ENCODE results near the gene MOV10. TPM values are rescaled to one million over a fixed set of nuclear protein-coding genes. Genes with fewer than 3 reads are reported as not detected.

Gene MOV10
- total and polyA plus RNA-seq, 9 of the 15 experiments (the other 6 are each of a cell fraction or from before 2014, with no cell fraction given): 16.7 to 105 (median 49.5) TPM

DNA sequence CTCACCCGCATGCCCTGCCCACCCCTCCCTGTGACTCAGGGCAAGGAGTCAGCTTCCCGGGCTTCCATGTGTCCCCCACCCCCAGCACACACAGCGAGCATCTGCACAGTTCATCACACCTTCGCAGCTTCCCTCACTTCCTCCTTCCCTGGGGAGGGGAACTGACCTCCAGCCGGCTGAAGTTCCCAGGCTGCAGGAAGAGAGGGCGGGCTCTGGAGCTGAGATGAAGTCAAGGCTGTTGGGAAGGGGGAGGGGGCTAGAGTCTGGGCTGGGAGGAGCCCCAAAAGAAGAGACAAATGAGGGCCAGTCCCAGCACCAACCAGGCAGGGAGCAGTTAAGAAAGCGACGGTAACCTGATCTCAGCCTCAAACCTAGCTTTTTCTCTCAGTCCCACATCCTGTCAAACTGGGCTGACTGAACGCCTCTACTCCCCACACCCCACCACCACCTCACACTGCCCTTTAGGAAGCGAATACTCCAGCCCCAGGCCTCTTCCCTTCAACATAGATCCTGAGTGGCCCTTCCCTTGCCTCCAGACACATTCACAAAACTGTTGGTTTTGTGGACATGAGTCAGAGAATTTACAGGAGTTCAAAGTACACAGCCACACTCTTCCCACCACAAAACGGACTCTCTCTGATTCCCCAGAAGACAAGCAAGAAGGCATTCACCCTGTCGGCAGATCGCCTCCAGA lies 30.6 kb downstream of the MOV10 start (continued):
- TF ChIP-seq GMEB1 (CRISPR knock-in tag; IDR thresholded peaks at IDR 0.05) (no peak), ZNF699 (CRISPR knock-in tag; IDR thresholded peaks at IDR 0.05; ENCODE audit: insufficient replicate concordance) (no peak), GTF2E2 (tag; IDR thresholded peaks at IDR 0.05) (0 out of 2 replicates have a peak, but pooled peaks have one; percentile 42), MAFF (IDR thresholded peaks at IDR 0.05; ENCODE audit: low read length) (no peak), RBFOX2 (IDR thresholded peaks at IDR 0.05; ENCODE audit: low read depth, low read length) (peak; percentile 67), POLR3G (IDR thresholded peaks at IDR 0.05; ENCODE audit: extremely low read depth, insufficient read length, insufficient replicate concordance) (no peak), ZNF384 (IDR thresholded peaks at IDR 0.05; ENCODE audit: low read depth, low read length) (0 out of 2 replicates have a peak, but pooled peaks have one; percentile 30), MTA3 (IDR thresholded peaks at IDR 0.05; ENCODE audit: borderline replicate concordance) (peak; percentile 73; the same call in 1 of the 2 replicates), RFX7 (CRISPR knock-in tag; IDR thresholded peaks at IDR 0.05) (no peak), ZKSCAN3 (CRISPR knock-in tag; IDR thresholded peaks at IDR 0.05) (no peak), EZH2 (IDR thresholded peaks at IDR 0.05; ENCODE audit: borderline replicate concordance, low read depth, low read length) (no peak), NR4A1 (CRISPR knock-in tag; IDR thresholded peaks at IDR 0.05) (no peak), NR4A1 (tag; IDR thresholded peaks at IDR 0.05) (no peak), BCL6 (CRISPR knock-in tag; IDR thresholded peaks at IDR 0.05) (no peak), XRCC4 (IDR thresholded peaks at IDR 0.05; ENCODE audit: extremely low read depth, insufficient read depth, insufficient read length) (no peak), RAD51 (IDR thresholded peaks at IDR 0.05; ENCODE audit: borderline replicate concordance, low read depth) (no peak), FOS (IDR thresholded peaks at IDR 0.05; ENCODE audit: extremely low read depth, insufficient read length) (no peak), ZNF282 (CRISPR knock-in tag; IDR thresholded peaks at IDR 0.05) (no peak)
- TF ChIP-seq, protein P1, sequence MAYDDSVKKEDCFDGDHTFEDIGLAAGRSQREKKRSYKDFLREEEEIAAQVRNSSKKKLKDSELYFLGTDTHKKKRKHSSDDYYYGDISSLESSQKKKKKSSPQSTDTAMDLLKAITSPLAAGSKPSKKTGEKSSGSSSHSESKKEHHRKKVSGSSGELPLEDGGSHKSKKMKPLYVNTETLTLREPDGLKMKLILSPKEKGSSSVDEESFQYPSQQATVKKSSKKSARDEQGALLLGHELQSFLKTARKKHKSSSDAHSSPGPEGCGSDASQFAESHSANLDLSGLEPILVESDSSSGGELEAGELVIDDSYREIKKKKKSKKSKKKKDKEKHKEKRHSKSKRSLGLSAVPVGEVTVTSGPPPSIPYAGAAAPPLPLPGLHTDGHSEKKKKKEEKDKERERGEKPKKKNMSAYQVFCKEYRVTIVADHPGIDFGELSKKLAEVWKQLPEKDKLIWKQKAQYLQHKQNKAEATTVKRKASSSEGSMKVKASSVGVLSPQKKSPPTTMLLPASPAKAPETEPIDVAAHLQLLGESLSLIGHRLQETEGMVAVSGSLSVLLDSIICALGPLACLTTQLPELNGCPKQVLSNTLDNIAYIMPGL (CRISPR knock-in tag; IDR thresholded peaks at IDR 0.05): no peak
- TF ChIP-seq, protein P2, sequence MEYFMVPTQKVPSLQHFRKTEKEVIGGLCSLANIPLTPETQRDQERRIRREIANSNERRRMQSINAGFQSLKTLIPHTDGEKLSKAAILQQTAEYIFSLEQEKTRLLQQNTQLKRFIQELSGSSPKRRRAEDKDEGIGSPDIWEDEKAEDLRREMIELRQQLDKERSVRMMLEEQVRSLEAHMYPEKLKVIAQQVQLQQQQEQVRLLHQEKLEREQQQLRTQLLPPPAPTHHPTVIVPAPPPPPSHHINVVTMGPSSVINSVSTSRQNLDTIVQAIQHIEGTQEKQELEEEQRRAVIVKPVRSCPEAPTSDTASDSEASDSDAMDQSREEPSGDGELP (CRISPR knock-in tag; IDR thresholded peaks at IDR 0.05; ENCODE audit: borderline replicate concordance): peak; percentile 93
- TF ChIP-seq, protein P3, sequence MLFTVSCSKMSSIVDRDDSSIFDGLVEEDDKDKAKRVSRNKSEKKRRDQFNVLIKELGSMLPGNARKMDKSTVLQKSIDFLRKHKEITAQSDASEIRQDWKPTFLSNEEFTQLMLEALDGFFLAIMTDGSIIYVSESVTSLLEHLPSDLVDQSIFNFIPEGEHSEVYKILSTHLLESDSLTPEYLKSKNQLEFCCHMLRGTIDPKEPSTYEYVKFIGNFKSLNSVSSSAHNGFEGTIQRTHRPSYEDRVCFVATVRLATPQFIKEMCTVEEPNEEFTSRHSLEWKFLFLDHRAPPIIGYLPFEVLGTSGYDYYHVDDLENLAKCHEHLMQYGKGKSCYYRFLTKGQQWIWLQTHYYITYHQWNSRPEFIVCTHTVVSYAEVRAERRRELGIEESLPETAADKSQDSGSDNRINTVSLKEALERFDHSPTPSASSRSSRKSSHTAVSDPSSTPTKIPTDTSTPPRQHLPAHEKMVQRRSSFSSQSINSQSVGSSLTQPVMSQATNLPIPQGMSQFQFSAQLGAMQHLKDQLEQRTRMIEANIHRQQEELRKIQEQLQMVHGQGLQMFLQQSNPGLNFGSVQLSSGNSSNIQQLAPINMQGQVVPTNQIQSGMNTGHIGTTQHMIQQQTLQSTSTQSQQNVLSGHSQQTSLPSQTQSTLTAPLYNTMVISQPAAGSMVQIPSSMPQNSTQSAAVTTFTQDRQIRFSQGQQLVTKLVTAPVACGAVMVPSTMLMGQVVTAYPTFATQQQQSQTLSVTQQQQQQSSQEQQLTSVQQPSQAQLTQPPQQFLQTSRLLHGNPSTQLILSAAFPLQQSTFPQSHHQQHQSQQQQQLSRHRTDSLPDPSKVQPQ (CRISPR knock-in tag; IDR thresholded peaks at IDR 0.05; ENCODE audit: borderline replicate concordance): no peak
